Cardiac septum (tissue), 1 donor: Measurements from ENCODE around the gene CLK4. TPM values are rescaled to one million over a fixed set of nuclear protein-coding genes. Genes with fewer than 3 reads are reported as not detected.

Experiments used
- DNase-seq: peaks from one replicate; pipeline ENCODE4 v3.0.0-alpha.2; 2020; ENCODE audit warnings: low spot score
- intact Hi-C: fragments of 100-400 bp; cut with DNase I; formaldehyde crosslinking; loops from one replicate; pipeline ENCODE4 v1.14.0; 2022
- total RNA-seq: library from RNA; stranded (reverse); fragmentation: NEBNext Ultra II Directional; extraction: Animal tissue kit (Norgen Biotek cat#: 25700); gene quantifications from one replicate; pipeline ENCODE4 v1.2.1, GENCODE V29; 2021
- donor health status: DM: no; HTN: no; CAD: no.

Gene CLK4
- total RNA-seq, 1 donor from 2014 or later, result 22.1 TPM

DNA sequence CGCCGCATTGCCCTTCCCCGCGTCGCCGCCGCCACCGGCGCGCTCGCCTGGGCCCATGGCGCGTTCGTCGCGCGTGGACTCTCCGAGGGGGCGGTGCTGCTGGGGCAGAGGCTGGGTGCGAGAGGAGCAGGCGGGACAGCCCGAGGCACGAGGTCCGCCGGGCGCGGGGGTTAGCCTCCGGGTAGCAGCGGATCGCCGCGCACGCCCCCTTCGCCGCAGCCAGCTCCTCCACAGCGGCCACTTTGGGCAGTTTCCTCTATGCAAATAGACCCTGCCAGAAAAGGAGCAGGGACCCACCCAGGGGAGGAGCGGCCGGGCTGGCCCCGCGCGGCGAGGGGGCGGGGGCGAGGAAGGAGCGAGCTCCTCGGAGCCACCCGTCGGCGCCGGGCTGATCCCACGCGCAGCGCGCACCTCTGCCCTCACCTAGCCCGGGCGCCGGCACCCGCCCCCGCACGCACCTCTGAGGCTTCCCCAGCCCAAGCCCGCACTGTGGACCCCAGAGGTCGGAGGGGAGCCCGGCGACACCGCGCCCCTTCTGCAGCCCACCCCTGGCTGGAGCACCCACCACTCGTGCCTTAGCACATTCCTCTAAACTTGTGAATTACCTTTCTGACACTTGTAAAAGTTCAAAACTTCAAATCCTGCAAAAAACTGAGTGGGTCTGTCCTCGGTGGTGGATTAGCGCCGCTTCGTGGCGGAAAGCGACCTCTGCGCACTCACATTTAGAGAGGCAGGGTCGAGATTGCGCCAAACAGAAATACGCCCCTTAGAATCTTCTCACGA, 36.5 kb downstream of the CLK4 start, which contains the start of gene COL23A1:
Gene COL23A1, minus strand, starts transcription at position 253 of the 783 bp plus-strand sequence.
- intact Hi-C loops, result loop anchor here (1.0 to 2.0 kb wide), 2 partner anchors 310 to 356 kb away; no protein-coding TSS in a partner anchor
- peak; percentile 90 for DNase-seq

DNA sequence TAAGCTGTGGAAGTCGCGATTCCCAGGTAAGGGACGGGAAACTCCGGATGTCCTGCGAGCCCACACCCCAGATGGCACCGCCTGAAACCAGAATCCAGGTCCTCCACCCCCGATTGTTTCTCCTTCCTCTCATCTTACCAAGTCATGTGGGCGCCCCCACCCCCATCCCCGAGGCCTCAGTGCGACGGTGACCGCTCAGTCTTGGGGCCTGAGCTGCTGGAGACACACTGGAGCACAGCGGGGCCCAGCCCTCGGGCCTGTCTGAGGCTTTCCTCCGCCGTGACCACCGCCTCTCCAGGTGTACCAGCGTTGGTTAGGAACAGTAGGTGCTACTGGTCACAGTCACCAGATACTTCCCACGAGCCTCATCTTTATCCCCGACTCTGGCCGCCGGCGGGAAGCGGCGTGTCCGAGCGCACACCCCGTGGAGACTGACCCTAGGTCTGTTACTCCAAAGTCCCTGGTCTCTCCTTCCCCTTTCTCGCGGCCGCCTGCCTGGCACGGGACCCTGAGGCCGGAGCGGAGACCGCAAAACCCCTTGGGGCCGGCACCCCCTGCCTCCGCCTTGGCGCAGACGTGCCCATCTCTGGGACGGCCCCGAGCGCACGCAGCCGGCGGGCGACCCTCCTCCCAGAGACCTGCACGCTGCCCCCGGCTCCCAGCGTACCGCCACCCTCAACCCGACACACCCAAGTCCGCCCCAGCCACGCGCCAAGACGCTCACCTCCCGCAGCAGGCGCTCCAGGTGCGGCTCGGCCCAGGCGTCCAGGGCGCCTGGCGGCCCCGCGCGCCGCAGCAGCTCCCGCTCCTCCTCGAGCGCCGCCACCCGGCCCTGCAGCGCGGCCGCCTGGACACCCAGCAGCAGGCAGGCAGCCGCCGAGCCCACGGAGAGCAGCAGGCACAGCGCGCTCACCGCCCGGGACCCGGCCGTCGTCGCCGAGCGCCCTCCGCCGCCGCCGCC, 37.4 kb downstream of the CLK4 start:
- intact Hi-C loops, result loop anchor here (1.0 to 5.0 kb wide), 3 partner anchors 127 to 355 kb away; no protein-coding TSS in a partner anchor
- DNase-seq, result no peak

DNA sequence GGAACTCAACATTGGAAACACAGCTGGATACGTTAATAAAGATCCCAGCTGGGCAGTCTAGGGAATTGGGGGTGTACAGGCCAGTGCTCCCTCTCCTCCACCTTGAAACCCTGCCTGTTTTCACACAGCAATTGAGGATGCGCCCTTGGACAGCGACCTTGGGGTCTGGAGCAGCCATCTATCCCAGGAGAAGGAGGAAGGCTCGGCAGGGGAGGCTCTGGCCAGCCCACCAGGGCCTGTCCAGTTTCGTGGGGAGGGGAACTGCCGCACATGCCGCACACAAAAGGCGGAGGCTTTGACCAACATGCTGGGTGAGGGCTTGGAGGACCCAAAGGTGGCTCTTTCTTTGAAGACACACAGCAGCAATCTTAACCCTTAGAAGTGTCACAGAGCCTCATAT, 38.1 kb downstream of the CLK4 start:
- no peak for DNase-seq
- intact Hi-C loops, result loop anchor here (5.0 kb wide), 1 partner anchor 126 kb away; no protein-coding TSS in a partner anchor

DNA sequence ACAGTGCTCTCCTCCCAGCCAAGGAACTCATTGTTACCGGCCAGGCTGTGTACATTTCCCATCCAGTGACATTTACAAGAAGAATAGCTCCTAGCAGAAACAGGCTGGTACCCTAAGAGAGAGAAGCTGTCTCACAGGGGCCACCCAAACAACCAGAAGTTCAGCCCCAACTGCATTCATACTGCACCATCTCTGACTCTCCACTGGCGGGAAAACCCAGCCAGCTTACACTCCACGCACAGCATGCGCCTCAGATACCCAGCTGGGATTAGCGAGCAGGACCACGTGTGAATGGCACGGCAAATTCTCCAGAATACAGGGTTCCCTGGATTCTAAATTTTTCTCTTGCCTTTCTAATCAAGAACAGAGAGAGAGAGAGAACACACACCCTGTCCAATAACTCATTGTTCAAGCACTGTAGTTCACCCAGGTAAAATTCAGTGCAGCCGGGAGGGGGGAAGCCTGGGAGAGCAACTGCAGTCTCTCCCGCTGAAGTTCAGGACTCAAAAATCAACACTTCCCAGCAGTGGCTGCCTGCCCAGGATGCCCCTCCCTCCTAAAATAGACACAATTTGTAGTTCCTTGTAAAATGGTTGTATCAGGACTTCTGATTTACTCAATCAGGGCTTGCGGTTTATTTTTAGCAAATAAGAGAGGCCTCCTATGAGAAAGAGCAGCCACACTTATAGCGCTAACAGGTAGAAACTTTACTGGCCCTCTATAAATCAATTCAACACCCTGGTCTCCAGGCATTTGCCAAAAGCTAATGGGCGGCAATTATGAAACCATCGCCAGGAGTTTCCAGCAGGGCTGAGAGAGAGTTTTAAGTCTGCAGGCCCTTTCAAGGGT, 38.9 kb downstream of the CLK4 start:
- no peak for DNase-seq
- intact Hi-C loops, result loop anchor here (5.0 kb wide), 1 partner anchor 126 kb away; no protein-coding TSS in a partner anchor

DNA sequence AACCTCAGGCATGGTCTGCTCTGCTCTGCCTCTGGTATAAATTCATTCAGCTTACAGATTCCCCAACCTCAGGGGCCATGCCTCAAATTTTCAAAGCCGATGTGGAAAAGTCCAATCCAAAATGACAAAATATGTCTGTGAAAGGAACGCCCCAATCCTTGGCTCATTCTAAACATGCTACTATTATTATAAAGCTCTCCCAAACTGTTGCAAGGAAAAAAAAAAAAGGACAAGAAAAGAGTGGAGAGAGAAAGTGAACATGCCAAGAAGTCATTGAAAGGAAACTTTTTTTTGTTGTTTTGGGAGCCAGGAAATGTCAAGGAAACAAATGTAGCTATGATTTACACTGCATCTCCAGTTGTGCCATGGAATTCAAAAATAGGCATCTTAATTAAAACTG, 40.5 kb downstream of the CLK4 start:
- intact Hi-C loops, result loop anchor here (5.0 kb wide), 1 partner anchor 124 kb away; no protein-coding TSS in a partner anchor

DNA sequence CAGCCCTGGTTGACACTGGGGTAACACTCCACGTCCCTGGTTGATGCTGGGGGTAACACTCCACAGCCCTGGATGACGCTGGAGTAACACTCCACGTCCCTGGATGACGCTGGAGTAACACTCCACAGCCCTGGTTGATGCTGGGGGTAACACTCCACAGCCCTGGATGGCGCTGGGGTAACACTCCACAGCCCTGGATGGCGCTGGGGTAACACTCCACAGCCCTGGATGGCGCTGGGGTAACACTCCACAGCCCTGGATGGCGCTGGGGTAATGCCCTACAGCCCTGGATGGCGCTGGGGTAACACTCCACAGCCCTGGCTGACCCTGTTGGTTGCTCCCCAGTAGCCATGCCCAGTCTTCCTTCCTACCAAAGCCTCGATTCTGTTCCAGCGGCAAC, 41.4 kb downstream of the CLK4 start:
- peak; percentile 90 for DNase-seq
- intact Hi-C loops, result loop anchor here (5.0 kb wide), 1 partner anchor 123 kb away; no protein-coding TSS in a partner anchor

More for the DNA sequence above, 40.5 kb downstream of the CLK4 start:
- DNase-seq, result no peak

DNA sequence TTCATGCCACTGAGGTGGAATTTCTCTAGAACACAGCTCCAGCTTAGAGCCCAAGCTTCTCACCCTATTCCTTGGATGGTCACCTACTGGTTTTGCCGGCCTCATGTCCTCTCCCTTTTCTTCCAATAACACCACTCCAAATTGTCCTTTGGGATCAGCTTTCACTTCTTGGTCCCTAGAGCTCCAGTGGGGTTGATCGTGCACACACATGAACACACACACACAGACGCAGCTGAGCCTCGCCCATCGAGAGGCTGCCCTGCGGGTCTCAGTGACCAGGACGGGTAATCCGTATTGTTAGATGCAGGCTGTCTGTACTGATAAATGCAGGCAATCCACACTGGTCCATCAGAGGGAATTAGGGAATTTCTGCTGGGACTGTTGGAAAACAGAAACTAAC, 43.6 kb downstream of the CLK4 start:
- intact Hi-C loops, result no loop called here
- no peak for DNase-seq

DNA sequence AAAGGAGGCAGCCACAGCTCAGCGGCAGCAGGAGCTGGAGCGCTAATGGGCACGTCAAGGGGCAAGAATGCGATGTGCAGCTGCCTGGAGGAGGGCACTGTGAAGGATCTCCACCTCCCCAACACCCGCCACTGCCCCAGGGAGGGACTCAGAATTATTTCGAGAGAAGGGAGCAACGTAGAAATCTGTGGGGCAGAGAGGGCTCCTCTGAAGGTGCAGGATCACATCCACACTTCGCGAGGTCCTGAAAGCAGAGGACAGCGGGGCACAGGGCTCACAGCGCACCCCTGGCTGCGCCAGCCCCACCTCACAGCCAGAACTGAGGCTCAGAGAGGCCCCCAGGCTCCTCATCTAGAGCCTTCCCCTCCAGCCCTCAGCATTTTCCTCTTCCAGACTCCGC, 44.6 kb downstream of the CLK4 start:
- intact Hi-C loops, result no loop called here
- no peak for DNase-seq

DNA sequence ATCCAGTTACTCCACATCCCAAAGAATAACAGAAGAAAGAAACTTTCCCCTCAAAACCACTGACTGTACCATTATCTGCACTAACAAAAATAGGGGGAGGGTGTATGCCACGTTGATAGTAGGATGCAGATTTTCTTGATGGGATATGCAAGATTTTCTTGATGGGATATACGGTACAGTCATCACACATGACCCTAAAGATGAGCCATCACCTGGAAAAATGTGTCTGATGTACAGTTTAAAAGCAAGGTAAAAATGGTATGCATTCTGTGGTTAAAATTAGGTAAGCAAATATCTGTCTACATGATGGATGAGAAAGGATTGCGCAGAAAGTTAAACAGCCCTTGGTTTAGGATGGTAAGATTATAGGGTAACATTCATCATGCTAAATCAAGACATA, 45.2 kb downstream of the CLK4 start:
- intact Hi-C loops, result no loop called here
- DNase-seq, result no peak

DNA sequence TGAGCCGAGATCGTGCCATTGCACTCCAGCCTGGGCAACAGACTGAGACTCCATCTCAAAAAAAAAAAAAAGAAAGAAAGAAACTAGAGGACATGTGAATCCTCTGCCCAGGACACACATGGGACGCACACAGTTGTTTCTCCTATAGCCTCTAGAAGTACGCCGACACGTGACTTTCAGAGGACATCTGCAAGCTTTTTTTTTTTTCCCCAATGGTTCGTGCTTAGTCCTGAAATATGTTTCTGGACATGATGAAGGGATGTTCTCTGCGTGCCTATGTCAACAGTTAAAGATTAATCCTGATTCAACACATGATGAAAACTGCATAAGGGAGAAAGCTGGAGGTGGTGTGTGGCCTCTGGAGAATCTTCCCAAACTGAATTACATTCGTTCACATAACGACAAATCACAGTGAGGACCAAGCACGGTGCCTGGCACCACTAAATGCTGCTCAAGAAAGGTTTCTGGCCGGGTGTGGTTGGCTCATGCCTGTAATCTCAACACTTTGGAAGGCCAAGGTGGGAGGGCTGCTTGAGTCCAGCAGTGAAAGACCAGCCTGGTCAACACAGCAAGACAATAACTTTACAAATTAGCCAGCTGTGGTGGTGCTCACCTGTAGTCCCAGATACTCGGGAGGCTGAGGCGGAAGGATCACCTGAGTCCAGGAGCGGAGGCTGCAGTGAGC, 46.4 kb downstream of the CLK4 start:
- intact Hi-C loops, result no loop called here
- no peak for DNase-seq

DNA sequence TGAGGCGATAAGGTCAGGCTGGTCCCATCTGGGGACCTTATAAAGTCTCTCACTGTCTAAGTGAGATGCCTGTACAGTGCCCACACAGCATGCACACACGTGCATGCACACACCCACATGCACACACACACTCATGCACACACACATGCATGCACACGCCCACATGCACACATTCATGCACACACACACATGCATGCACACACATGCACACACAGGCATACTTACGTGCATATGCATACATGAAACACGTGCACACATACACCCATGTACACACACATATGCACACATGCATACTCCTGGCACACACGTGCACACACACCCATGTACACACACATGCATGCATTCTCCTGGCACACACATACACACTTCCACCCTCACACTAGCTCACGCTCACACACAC, 48.9 kb downstream of the CLK4 start:
- DNase-seq, result no peak
- intact Hi-C loops, result no loop called here

DNA sequence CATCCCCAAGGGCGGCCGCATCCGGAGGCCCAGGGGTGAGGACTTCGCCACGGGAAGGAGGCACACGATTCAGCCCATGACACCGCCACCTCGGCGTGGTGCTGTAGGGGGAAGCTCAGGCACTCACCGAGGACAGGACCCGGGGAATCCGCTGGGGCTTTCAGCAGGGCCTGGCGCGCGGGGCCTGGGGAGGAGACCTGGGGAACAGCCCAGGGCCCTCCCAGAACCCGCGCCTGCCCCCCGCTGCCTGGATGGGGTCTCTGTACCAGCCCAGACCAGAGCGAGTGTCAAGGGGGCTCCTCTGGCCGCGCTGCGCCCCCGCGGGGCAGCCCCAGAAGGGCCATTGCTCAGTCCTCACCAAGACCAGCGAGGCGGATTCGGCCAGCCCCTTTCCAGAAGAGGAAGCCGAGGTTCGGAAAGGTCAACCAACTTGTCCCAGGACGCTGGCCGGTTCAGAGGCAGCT, 49.4 kb downstream of the CLK4 start:
- no peak for DNase-seq
- intact Hi-C loops, result no loop called here

DNA sequence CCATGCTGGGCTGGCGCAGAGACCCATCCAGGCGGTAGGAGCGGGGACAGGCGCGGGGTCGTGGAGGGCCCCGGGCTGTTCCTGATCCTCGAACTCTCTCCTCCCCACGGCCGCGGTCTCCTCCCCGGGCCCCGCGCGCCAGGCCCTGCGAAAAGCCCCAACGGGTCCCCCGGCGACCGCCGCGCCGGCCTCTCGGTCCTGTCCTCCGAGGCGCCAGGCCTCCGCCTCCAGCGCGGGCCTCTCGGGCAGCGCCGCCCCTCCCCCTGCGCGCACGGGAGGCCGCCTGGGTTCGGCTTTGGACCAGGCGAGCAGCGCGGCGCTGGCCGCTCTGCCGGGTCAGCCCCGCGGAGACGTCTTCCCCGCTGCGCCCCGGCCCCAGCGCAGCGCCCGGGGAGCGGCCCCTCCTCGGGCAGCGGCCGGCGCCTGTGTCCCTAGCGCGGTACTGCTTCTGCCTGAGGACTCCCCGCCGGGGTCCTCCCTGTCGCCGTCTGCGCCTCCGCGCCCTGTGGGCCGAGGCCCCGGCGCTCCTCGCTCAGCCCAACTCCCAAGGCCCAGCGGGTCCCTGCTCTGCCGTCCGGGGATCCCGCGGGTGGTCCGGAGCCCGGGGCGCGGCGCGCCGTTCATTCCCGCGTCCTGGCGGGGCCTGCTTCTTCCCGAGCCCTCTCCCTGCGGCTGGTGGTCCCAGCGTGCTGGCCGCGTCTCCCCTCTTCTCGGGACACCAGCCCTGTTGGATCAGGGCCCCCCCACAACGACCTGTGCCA, 50.1 kb downstream of the CLK4 start:
- intact Hi-C loops, result no loop called here
- no peak for DNase-seq

DNA sequence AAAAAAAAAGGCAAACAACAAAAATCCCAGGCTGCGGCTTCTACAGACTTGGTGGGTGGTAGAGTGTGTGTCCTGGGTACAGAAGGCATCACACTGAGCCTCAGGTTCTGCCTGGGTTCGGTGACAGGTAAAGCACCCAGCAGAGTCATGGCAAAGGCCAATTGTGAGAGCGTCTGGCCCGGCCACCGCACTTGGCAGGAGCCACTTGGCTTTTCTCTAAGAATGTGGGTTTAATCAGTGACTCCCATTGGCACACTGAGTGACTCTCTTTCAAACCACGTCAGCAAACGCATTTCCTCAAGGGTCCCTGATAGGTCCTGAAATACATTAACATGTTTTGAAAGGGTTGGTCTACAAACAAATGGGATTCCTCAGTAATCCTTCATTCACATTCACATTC, 53.6 kb downstream of the CLK4 start:
- intact Hi-C loops, result no loop called here
- no peak for DNase-seq

DNA sequence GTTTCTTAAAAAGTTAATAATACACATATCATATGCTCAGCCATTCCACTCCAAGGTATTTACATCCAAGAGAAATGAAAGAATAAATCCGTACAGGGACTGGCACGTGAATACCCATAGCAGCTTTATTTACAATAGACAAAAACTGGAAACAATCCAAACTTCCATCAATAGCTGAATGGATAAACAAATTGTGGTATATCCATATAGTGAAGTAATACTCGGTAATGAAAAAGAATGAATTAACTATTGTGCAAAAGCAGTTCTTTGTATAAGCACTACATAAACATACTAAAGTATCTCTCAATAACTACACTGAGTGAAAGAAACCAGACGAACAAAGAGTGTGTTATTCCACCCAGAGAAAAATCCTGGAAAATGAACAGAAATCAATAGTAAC, 54.2 kb downstream of the CLK4 start:
- intact Hi-C loops, result no loop called here
- DNase-seq, result no peak

DNA sequence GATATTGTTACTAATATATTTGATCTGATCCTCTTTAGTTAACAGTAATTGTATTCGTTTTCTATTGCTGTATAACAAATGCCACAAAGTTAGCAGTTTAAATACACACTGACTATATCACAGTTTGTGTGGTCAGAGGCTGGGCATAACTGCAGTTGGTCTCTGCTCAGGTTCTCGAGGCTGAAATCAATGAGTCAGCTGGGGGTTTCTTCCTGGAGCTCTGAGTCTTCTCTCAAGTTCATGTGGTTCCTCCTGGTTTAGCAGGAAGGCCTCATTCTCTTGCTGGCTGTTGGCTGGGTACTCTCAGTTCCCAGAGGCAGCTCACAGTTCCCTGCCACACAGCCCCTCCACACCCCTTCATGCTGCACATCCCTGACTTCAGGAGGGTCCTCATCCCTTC, 57.4 kb downstream of the CLK4 start:
- intact Hi-C loops, result no loop called here

DNA sequence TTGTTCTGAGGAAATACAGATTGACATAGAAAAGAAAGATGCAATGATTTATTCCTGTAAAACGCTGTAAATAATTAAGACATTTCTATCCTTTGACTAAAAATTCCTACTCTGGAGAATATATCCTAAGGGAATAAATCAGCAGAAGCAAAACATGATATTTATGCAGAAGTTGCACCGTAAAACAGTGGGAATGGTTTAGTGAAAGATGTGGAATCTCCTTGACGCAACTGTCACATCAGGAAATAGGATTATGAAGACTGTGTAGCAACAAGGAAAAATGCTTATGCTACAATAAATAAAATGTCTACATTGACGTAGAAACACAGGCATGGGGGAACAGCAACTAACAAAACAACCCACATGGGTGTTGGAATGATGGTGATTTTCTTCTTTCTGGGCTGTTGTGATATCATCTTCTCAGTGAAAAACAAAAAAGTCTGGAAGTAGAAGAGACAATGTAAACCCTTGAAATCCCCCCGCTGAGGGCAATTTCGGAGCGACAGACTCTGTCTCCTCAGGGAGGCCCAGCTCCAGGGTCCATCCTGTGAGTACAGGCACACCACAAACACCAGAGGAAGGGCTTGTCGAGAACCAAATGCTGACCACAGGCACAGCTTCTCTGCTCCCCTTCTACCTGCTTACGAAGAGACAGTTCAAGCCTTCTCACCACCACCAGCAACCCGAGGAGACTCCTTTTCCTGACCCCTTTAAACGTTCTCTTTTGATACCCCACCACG, 61.9 kb downstream of the CLK4 start:
- intact Hi-C loops, result no loop called here
- no peak for DNase-seq

More for the DNA sequence above, 57.4 kb downstream of the CLK4 start:
- DNase-seq, result no peak
